ENCODE data around the gene IGDCC3. TPM values are rescaled to one million over a fixed set of nuclear protein-coding genes. Genes with fewer than 3 reads are reported as not detected.

IGDCC3 gene
- under 1 TPM in 1 of 4 donors, not detected in 3; 0.13 TPM for total RNA-seq

- peak within 1 kb of the TSS; percentile 30 to 61 for H3K4me3 ChIP-seq
- H3K36me3 ChIP-seq, result no peaks in the 10 kb centered on the region
- peaks cover 0 to 23% (median 8%) of the 10 kb centered on the region in 3 donors for H3K4me1 ChIP-seq
- WGBS, 2 donors (ENCODE audit: low coverage in 1 of 2), result 0% methylated on average over 1 of the region's 42 CpGs; no CpG with 5 or more reads in 1 of the 2 donors
- H3K9me3 ChIP-seq, result no peaks in the 10 kb centered on the region
- H3K27ac ChIP-seq, result no peak within 1 kb of the TSS
- ATAC-seq, result no peak
- H3K27me3 ChIP-seq, result peaks cover 82% of the 10 kb centered on the region
- TF ChIP-seq POLR2AphosphoS5 (IDR thresholded peaks at IDR 0.05) (no peak), POLR2A (IDR thresholded peaks at IDR 0.05) (no peak), EP300 (IDR thresholded peaks at IDR 0.05) (no peak)
- TF ChIP-seq, protein P1, sequence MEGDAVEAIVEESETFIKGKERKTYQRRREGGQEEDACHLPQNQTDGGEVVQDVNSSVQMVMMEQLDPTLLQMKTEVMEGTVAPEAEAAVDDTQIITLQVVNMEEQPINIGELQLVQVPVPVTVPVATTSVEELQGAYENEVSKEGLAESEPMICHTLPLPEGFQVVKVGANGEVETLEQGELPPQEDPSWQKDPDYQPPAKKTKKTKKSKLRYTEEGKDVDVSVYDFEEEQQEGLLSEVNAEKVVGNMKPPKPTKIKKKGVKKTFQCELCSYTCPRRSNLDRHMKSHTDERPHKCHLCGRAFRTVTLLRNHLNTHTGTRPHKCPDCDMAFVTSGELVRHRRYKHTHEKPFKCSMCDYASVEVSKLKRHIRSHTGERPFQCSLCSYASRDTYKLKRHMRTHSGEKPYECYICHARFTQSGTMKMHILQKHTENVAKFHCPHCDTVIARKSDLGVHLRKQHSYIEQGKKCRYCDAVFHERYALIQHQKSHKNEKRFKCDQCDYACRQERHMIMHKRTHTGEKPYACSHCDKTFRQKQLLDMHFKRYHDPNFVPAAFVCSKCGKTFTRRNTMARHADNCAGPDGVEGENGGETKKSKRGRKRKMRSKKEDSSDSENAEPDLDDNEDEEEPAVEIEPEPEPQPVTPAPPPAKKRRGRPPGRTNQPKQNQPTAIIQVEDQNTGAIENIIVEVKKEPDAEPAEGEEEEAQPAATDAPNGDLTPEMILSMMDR (IDR thresholded peaks at IDR 0.05), result no peak
These were observed at the start of gene IGDCC3 for GRCh38 chr15:65377976-65378366. IGDCC3 (minus strand) TSS chr15:65378002; CDS start chr15:65377788, 214 bp downstream.

DNA sequence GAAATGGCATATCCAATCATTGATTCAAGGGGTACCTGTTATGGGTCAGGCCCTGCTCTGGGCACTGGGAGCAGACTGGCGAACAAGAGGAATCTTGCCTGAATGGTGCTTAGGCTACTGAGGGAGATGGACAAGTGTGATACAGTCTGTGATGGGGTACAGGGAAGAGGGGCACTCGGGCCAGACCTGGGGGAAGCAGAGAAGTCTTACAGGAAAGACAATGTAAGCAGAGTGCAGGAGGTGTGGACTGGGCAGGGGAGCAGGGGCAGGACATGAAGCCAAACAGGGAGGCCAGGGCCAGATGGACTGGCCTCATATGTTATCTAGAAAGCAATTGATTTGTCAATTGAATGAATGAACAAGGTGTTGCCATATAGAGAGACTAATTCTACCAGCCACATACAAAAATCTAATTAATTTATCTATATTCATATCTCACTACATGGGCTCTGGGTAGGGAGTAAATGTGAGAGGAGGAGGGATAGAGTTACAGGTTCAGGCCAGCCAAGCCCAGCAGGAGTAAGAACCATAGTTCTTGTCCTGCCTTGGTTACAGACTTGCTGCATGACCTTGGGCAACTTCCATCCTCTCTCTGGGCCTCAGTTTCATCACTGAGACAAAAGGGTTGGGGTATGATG is 48.5 kb upstream of the IGDCC3 start:
- no peak for ATAC-seq
- TF ChIP-seq POLR2AphosphoS5 (IDR thresholded peaks at IDR 0.05) (no peak), EP300 (IDR thresholded peaks at IDR 0.05) (no peak)
- WGBS, 2 donors (ENCODE audit: low coverage in 1 of 2), result 65 to 92% methylated on average over 2 of the region's 2 CpGs

GRCh38 chr15:65424683-65425082 is 46.9 kb upstream of the IGDCC3 start:
- peaks cover 19% of the 10 kb centered on the region for H3K27me3 ChIP-seq
- H3K27ac ChIP-seq, result no peak overlapping the region
- H3K4me3 ChIP-seq, result no peak overlapping the region
- TF ChIP-seq, protein P1 (IDR thresholded peaks at IDR 0.05), result no peak
- TF ChIP-seq POLR2AphosphoS5 (IDR thresholded peaks at IDR 0.05) (no peak), POLR2A (IDR thresholded peaks at IDR 0.05) (no peak), EP300 (IDR thresholded peaks at IDR 0.05) (no peak)
- WGBS, 2 donors (ENCODE audit: low coverage in 1 of 2), result 81 to 91% methylated on average over 4 to 5 of the region's 5 CpGs
- H3K36me3 ChIP-seq, result no peaks in the 10 kb centered on the region
- no peak for ATAC-seq
- H3K9me3 ChIP-seq, result no peaks in the 10 kb centered on the region
- H3K4me1 ChIP-seq, result peaks cover 0 to 29% (median 13%) of the 10 kb centered on the region in 3 donors

More for the DNA sequence above, 48.5 kb upstream of the IGDCC3 start:
- Histone ChIP-seq H3K36me3 (no peaks in the 10 kb centered on the region), H3K4me3 (no peak overlapping the region), H3K4me1 (peaks cover 0 to 18% (median 7%) of the 10 kb centered on the region in 3 donors), H3K9me3 (no peaks in the 10 kb centered on the region), H3K27ac (no peak overlapping the region), H3K27me3 (peaks cover 5% of the 10 kb centered on the region)

DNA sequence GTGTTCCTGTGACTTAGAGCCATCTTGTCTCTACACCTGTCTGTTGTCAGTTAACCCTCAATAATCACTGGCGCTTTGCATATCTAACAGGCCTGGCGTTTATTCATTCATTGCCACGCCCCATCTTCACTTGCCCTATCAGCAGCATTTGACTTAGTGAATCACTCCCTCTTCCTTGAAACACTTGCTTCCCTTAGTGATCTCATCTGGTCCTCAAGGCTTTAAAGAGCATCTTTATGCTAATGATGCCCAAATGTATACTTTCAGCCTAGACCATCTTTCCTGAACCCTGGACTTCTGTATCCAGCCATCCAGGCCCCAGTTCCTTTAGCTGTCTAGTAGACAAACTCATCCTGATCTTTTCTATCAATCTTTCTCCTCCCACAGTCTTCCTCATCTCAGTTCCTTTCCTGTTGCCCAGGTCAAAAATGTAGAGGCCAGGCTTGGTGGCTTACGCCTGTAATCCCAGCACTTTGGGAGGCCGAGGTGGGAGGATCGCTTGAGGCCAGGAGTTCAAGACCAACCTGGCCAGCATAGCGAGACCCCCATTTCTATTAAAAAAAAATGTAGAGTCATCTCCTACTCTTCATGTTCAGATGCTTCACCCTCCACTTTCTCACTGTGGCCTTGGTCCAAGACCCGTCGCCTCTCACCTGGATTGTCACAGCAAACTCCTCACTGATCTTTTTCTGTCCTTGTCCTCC is 46.3 kb upstream of the IGDCC3 start:
- no peak overlapping the region for H3K4me3 ChIP-seq
- no peaks in the 10 kb centered on the region for H3K36me3 ChIP-seq
- peaks cover 21% of the 10 kb centered on the region for H3K27me3 ChIP-seq
- ATAC-seq, result no peak
- H3K4me1 ChIP-seq, result peaks cover 0 to 29% (median 13%) of the 10 kb centered on the region in 3 donors
- no peak overlapping the region for H3K27ac ChIP-seq
- no peaks in the 10 kb centered on the region for H3K9me3 ChIP-seq
- TF ChIP-seq, protein P1 (IDR thresholded peaks at IDR 0.05), result no peak
- WGBS, 2 donors (ENCODE audit: low coverage in 1 of 2), result 82% methylated on average over 5 of the region's 9 CpGs; no CpG with 5 or more reads in 1 of the 2 donors

DNA sequence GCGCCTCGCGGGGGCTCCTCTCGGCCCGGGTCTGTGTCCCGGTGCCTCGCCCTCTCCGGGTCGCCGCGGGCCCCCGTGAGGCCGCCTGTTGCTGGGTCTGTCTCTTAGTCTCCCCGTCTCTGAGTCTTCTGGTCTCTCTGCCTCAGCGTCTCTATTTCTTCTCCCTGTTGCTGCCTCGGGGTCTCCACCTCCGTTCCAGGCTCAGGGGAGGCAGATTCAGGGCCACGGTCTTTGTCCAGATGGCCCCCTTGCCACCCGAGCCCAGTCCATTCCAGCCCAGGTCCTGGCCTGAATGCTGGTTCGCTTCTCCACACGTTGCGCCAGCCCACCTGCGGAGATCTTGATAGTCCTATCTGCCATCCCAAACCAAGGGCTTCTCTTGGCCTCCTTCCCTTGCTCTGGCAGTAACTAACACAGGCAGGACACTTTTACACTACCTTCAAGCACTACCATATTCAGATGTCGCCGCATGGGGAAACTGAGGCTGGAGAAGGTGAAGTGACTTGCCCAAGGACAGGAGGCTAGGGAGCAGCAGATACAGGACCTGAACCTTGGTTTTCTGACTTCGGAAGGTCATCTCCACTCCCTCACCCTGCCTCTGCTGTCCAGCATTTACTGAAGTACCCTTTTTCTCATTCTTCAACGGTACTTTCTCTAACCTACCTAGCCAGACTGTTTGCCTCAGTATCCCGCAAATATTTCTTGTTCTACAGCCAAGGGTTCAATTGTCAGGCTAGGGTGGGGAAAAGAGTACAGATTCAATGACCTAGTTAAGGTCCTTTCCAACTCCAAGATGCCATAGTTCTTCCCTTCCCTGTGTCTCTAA is 45.6 kb upstream of the IGDCC3 start:
- TF ChIP-seq, protein P1 (IDR thresholded peaks at IDR 0.05), result no peak
- TF ChIP-seq POLR2A (IDR thresholded peaks at IDR 0.05) (no peak), POLR2AphosphoS5 (IDR thresholded peaks at IDR 0.05) (no peak), EP300 (IDR thresholded peaks at IDR 0.05) (no peak)
- peaks cover 0 to 29% (median 13%) of the 10 kb centered on the region in 3 donors for H3K4me1 ChIP-seq
- peak overlapping the region in 1 of 2 donors; percentile 63 for H3K4me3 ChIP-seq
- ATAC-seq, result no peak
- peaks cover 21% of the 10 kb centered on the region for H3K27me3 ChIP-seq
- WGBS, 2 donors (ENCODE audit: low coverage in 1 of 2), result 45 to 100% methylated on average over 1 to 9 of the region's 28 CpGs
- H3K27ac ChIP-seq, result peak overlapping the region in 2 of 4 donors; percentile 63 to 65
- no peaks in the 10 kb centered on the region for H3K36me3 ChIP-seq
- no peaks in the 10 kb centered on the region for H3K9me3 ChIP-seq
